ENCODE measurements around the gene MRPS25.

Gene MRPS25

DNA sequence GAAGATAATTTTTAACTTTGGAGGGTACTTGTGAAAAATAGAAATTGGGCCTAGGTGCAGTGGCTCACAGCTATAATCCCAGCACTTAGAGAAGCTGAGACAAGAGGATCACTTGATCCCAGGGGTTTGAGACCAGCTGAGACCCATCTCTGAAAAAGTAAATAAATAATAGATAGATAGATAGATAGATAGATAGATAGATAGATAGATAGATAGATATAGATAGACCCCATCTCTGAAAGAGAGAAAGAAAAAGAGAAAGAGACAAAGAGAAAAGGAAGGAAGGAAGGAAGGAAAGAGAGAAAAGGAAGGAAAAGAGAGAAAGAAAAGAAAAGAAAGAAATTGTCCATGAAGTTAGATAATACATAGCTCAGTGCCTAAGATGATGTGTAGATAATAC, 35.5 kb downstream of the MRPS25 start:
- H2AFZ ChIP-seq (ENCODE audit: low read depth, low read length) = no peak overlapping the region
- no peak overlapping the region for H3K23ac ChIP-seq (ENCODE audit: low read length in 2 of 2)
- H2BK12ac ChIP-seq (ENCODE audit: low read length in 2 of 2) = no peak overlapping the region
- H3K18ac ChIP-seq (ENCODE audit: low read depth in 1 of 2, low read length in 2 of 2) = no peak overlapping the region
- no peak overlapping the region for H4K8ac ChIP-seq (ENCODE audit: low read length)
- no peak overlapping the region for H2AK5ac ChIP-seq (ENCODE audit: low read length, severe bottlenecking)
- no peak overlapping the region for H2BK15ac ChIP-seq (ENCODE audit: low read depth, poor library complexity, severe bottlenecking)
- H3K4me3 ChIP-seq (ENCODE audit: insufficient read depth in 1 of 2, low read depth in 1 of 2, low read length in 2 of 2) = no peak overlapping the region
- H4K91ac ChIP-seq (ENCODE audit: low read length) = no peak overlapping the region
- no peak for DNase-seq
- H3K79me1 ChIP-seq (replicated peaks; ENCODE audit: low read length, poor library complexity, severe bottlenecking) = peaks cover 15% of the 10 kb centered on the region
- H2BK120ac ChIP-seq (ENCODE audit: low read depth, low read length) = no peak overlapping the region
- no peaks in the 10 kb centered on the region for H3K27me3 ChIP-seq (ENCODE audit: control insufficient read depth in 1 of 2, insufficient read depth in 1 of 2, low read length in 2 of 2)
- H3K4me2 ChIP-seq (ENCODE audit: low read length, poor library complexity, severe bottlenecking) = no peak overlapping the region
- H3K4me1 ChIP-seq (ENCODE audit: control insufficient read depth, insufficient read depth, low read depth, low read length) = peaks cover 2% of the 10 kb centered on the region
- H3K36me3 ChIP-seq (ENCODE audit: control insufficient read depth in 1 of 2, insufficient read depth in 2 of 2, low read depth in 1 of 2, low read length in 2 of 2) = peaks cover 51 to 90% of the 10 kb centered on the region in 2 experiments
- H3K27ac ChIP-seq (ENCODE audit: low read length, poor library complexity, severe bottlenecking) = no peak overlapping the region
- H3K4ac ChIP-seq (ENCODE audit: low read depth in 1 of 2, low read length in 2 of 2) = no peak overlapping the region
- H3K9me3 ChIP-seq (ENCODE audit: control insufficient read depth, low read length) = no peaks in the 10 kb centered on the region
- no peak overlapping the region for H2BK5ac ChIP-seq (ENCODE audit: low read depth, low read length, poor library complexity, severe bottlenecking)
- no peak overlapping the region for H3K14ac ChIP-seq (ENCODE audit: low read length in 2 of 2)
- H3K9ac ChIP-seq (ENCODE audit: low read length) = no peak overlapping the region

- 98% methylated on average over 2 of the region's 2 CpGs for WGBS
- Histone ChIP-seq H4K8ac (ENCODE audit: low read length) (no peak overlapping the region), H2BK120ac (ENCODE audit: low read depth, low read length) (no peak overlapping the region), H2BK5ac (ENCODE audit: low read depth, low read length, poor library complexity, severe bottlenecking) (no peak overlapping the region), H3K4me3 (ENCODE audit: insufficient read depth in 1 of 2, low read depth in 1 of 2, low read length in 2 of 2) (no peak overlapping the region), H4K91ac (ENCODE audit: low read length) (no peak overlapping the region), H3K14ac (ENCODE audit: low read length in 2 of 2) (no peak overlapping the region), H3K23ac (ENCODE audit: low read length in 2 of 2) (no peak overlapping the region), H3K79me1 (replicated peaks; ENCODE audit: low read length, poor library complexity, severe bottlenecking) (peaks cover 8% of the 10 kb centered on the region), H2AFZ (ENCODE audit: low read depth, low read length) (no peak overlapping the region), H3K9me3 (ENCODE audit: control insufficient read depth, low read length) (no peaks in the 10 kb centered on the region), H3K4ac (ENCODE audit: low read depth in 1 of 2, low read length in 2 of 2) (no peak overlapping the region), H2BK15ac (ENCODE audit: low read depth, poor library complexity, severe bottlenecking) (no peak overlapping the region), H3K9ac (ENCODE audit: low read length) (no peak overlapping the region), H3K18ac (ENCODE audit: low read depth in 1 of 2, low read length in 2 of 2) (no peak overlapping the region), H2BK12ac (ENCODE audit: low read length in 2 of 2) (no peak overlapping the region), H3K27me3 (ENCODE audit: control insufficient read depth in 1 of 2, insufficient read depth in 1 of 2, low read length in 2 of 2) (no peaks in the 10 kb centered on the region), H3K4me1 (ENCODE audit: control insufficient read depth, insufficient read depth, low read depth, low read length) (peaks cover 2% of the 10 kb centered on the region), H2AK5ac (ENCODE audit: low read length, severe bottlenecking) (no peak overlapping the region), H3K4me2 (ENCODE audit: low read length, poor library complexity, severe bottlenecking) (no peak overlapping the region), H3K27ac (ENCODE audit: low read length, poor library complexity, severe bottlenecking) (no peak overlapping the region), H3K36me3 (ENCODE audit: control insufficient read depth in 1 of 2, insufficient read depth in 2 of 2, low read depth in 1 of 2, low read length in 2 of 2) (peaks cover 47 to 87% of the 10 kb centered on the region in 2 experiments)
- no peak for DNase-seq
Observed at GRCh38 chr3:15023719-15024118, 41.4 kb downstream of the MRPS25 start.

- Histone ChIP-seq H3K36me3 (ENCODE audit: control insufficient read depth in 1 of 2, insufficient read depth in 2 of 2, low read depth in 1 of 2, low read length in 2 of 2) (peaks cover 47 to 85% of the 10 kb centered on the region in 2 experiments), H3K4me2 (ENCODE audit: low read length, poor library complexity, severe bottlenecking) (no peak overlapping the region), H3K27ac (ENCODE audit: low read length, poor library complexity, severe bottlenecking) (no peak overlapping the region), H2BK12ac (ENCODE audit: low read length in 2 of 2) (no peak overlapping the region), H3K9ac (ENCODE audit: low read length) (no peak overlapping the region), H4K8ac (ENCODE audit: low read length) (no peak overlapping the region), H4K91ac (ENCODE audit: low read length) (no peak overlapping the region), H3K4me1 (ENCODE audit: control insufficient read depth, insufficient read depth, low read depth, low read length) (peaks cover 2% of the 10 kb centered on the region), H2BK120ac (ENCODE audit: low read depth, low read length) (no peak overlapping the region), H3K4me3 (ENCODE audit: insufficient read depth in 1 of 2, low read depth in 1 of 2, low read length in 2 of 2) (no peak overlapping the region), H3K79me1 (replicated peaks; ENCODE audit: low read length, poor library complexity, severe bottlenecking) (peaks cover 8% of the 10 kb centered on the region), H3K4ac (ENCODE audit: low read depth in 1 of 2, low read length in 2 of 2) (no peak overlapping the region), H3K27me3 (ENCODE audit: control insufficient read depth in 1 of 2, insufficient read depth in 1 of 2, low read length in 2 of 2) (no peaks in the 10 kb centered on the region), H3K23ac (ENCODE audit: low read length in 2 of 2) (no peak overlapping the region), H3K14ac (ENCODE audit: low read length in 2 of 2) (no peak overlapping the region), H2BK5ac (ENCODE audit: low read depth, low read length, poor library complexity, severe bottlenecking) (no peak overlapping the region), H2AFZ (ENCODE audit: low read depth, low read length) (no peak overlapping the region), H3K18ac (ENCODE audit: low read depth in 1 of 2, low read length in 2 of 2) (no peak overlapping the region), H2BK15ac (ENCODE audit: low read depth, poor library complexity, severe bottlenecking) (no peak overlapping the region), H2AK5ac (ENCODE audit: low read length, severe bottlenecking) (no peak overlapping the region), H3K9me3 (ENCODE audit: control insufficient read depth, low read length) (no peaks in the 10 kb centered on the region)
- WGBS = 86% methylated on average over 5 of the region's 5 CpGs
- no peak for DNase-seq
Observed at GRCh38 chr3:15023249-15023648, 41.9 kb downstream of the MRPS25 start.

DNA sequence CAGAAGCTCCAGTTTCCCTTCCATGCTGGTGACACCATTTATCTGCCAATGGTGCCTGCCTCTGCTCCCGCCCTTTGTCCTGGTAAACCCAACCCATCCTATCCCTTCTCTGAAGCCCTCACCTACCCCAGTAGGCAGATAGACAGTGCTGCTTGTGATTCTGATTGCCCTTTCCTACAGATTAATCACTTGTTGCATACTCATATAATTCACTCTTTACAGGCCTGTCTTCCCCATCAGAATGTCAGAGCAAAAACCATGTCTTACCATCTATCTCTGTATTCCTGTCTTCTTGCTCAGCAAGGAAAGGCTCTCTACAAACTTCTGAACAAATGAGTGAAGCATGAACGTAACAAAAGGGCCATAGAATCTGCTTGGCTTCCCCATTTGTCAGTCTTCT, 47.9 kb downstream of the MRPS25 start:
- no peak overlapping the region for H2BK15ac ChIP-seq (ENCODE audit: low read depth, poor library complexity, severe bottlenecking)
- no peak overlapping the region for H3K9ac ChIP-seq (ENCODE audit: low read length)
- no peak overlapping the region for H3K14ac ChIP-seq (ENCODE audit: low read length in 2 of 2)
- DNase-seq = no peak
- 98% methylated on average over 2 of the region's 2 CpGs for WGBS
- H2BK120ac ChIP-seq (ENCODE audit: low read depth, low read length) = no peak overlapping the region
- H3K36me3 ChIP-seq (ENCODE audit: control insufficient read depth in 1 of 2, insufficient read depth in 2 of 2, low read depth in 1 of 2, low read length in 2 of 2) = peaks cover 43 to 88% of the 10 kb centered on the region in 2 experiments
- no peak overlapping the region for H4K91ac ChIP-seq (ENCODE audit: low read length)
- no peak overlapping the region for H3K4ac ChIP-seq (ENCODE audit: low read depth in 1 of 2, low read length in 2 of 2)
- H3K9me3 ChIP-seq (ENCODE audit: control insufficient read depth, low read length) = no peaks in the 10 kb centered on the region
- no peak overlapping the region for H2AFZ ChIP-seq (ENCODE audit: low read depth, low read length)
- no peak overlapping the region for H2BK5ac ChIP-seq (ENCODE audit: low read depth, low read length, poor library complexity, severe bottlenecking)
- peaks cover 18% of the 10 kb centered on the region for H3K79me1 ChIP-seq (replicated peaks; ENCODE audit: low read length, poor library complexity, severe bottlenecking)
- H2AK5ac ChIP-seq (ENCODE audit: low read length, severe bottlenecking) = no peak overlapping the region
- H3K4me3 ChIP-seq (ENCODE audit: insufficient read depth in 1 of 2, low read depth in 1 of 2, low read length in 2 of 2) = no peak overlapping the region
- no peak overlapping the region for H3K18ac ChIP-seq (ENCODE audit: low read depth in 1 of 2, low read length in 2 of 2)
- H3K23ac ChIP-seq (ENCODE audit: low read length in 2 of 2) = no peak overlapping the region
- no peaks in the 10 kb centered on the region for H3K27me3 ChIP-seq (ENCODE audit: control insufficient read depth in 1 of 2, insufficient read depth in 1 of 2, low read length in 2 of 2)
- H3K4me2 ChIP-seq (ENCODE audit: low read length, poor library complexity, severe bottlenecking) = no peak overlapping the region
- no peak overlapping the region for H3K27ac ChIP-seq (ENCODE audit: low read length, poor library complexity, severe bottlenecking)
- H4K8ac ChIP-seq (ENCODE audit: low read length) = no peak overlapping the region
- H2BK12ac ChIP-seq (ENCODE audit: low read length in 2 of 2) = no peak overlapping the region
- no peaks in the 10 kb centered on the region for H3K4me1 ChIP-seq (ENCODE audit: control insufficient read depth, insufficient read depth, low read depth, low read length)
